Fibroblast of skin of abdomen (primary cell): ENCODE measurements around the gene RPL29.
A peak's percentile ranks its signal among the peaks of the same experiment; 100 is the strongest.

Source experiments
- DNase-seq: peaks from one replicate; pipeline ENCODE4 v3.0.0-alpha.2; 2013

RPL29 gene

GRCh38 chr3:51982352-51982837, 13.3 kb downstream of the RPL29 start:
- no peak for DNase-seq

GRCh38 chr3:51980253-51980652, 15.4 kb downstream of the RPL29 start:
- no peak for DNase-seq

- DNase-seq, result no peak
Observed at GRCh38 chr3:51978143-51978502, 17.6 kb downstream of the RPL29 start.

- no peak for DNase-seq
Observed at GRCh38 chr3:51977446-51978142, 18.1 kb downstream of the RPL29 start.

GRCh38 chr3:51975852-51976549, 19.7 kb downstream of the RPL29 start:
- peak; percentile 64 for DNase-seq

- DNase-seq, result peak; percentile 65
Observed at GRCh38 chr3:51974963-51975851, 20.5 kb downstream of the RPL29 start, which contains the start of gene ABHD14A. ABHD14A (plus strand) TSS chr3:51975064; CDS start chr3:51975136, 72 bp downstream.

- no peak for DNase-seq
Observed at GRCh38 chr3:51974277-51974962, 21.3 kb downstream of the RPL29 start.

- DNase-seq, result no peak
Observed at GRCh38 chr3:51971350-51971749, 24.3 kb downstream of the RPL29 start.

- DNase-seq, result no peak
Observed at GRCh38 chr3:51970606-51971300, 24.9 kb downstream of the RPL29 start.

- DNase-seq, result no peak
Observed at GRCh38 chr3:51969841-51970240, 25.9 kb downstream of the RPL29 start.

- no peak for DNase-seq
Observed at GRCh38 chr3:51968883-51969678, 26.6 kb downstream of the RPL29 start.

- peak; percentile 53 for DNase-seq
Observed at GRCh38 chr3:51968170-51968775, 27.4 kb downstream of the RPL29 start.

GRCh38 chr3:51967384-51968169, 28.1 kb downstream of the RPL29 start, which contains the start of gene PCBP4:
PCBP4 (minus strand) TSS chr3:51967454; CDS start chr3:51961240, 6,214 bp downstream.
- DNase-seq, result peak; percentile 55

- DNase-seq, result no peak
Observed at GRCh38 chr3:51966922-51967383, 28.7 kb downstream of the RPL29 start.

GRCh38 chr3:51966486-51966885, 29.2 kb downstream of the RPL29 start:
- DNase-seq, result no peak

- no peak for DNase-seq
Observed at GRCh38 chr3:51966016-51966415, 29.7 kb downstream of the RPL29 start.

- no peak for DNase-seq
Observed at GRCh38 chr3:51964521-51964920, 31.2 kb downstream of the RPL29 start.

GRCh38 chr3:51963951-51964451, 31.7 kb downstream of the RPL29 start:
- no peak for DNase-seq
